SH-SY5Y (cell line): ENCODE results near the gene CAV1.

Experiments used
- GATA2 ChIP-seq: IDR thresholded peaks from 2 replicates; pipeline ENCODE4 v1.6.1; 2011; ENCODE audit warnings: mild to moderate bottlenecking, low read depth, low read length
- GATA3 ChIP-seq: IDR thresholded peaks from 2 replicates; pipeline ENCODE4 v1.6.1; 2011; ENCODE audit warnings: low read depth, mild to moderate bottlenecking, low read length, moderate library complexity

- TF ChIP-seq GATA3 (no peak; the same call in none of the 2 replicates), GATA2 (peak; percentile 80)
Measured at GRCh38 chr7:116546054-116546453, 21.2 kb downstream of the CAV1 start.
